IMR-90 (cell line): ENCODE results near the gene SYNE1. TPM values are rescaled to one million over a fixed set of nuclear protein-coding genes. Genes with fewer than 3 reads are reported as not detected.

ENCODE experiments used
- ATAC-seq: fragments of 200-7000 bp; cut with Tn5 transposase; 2 replicates; pipeline ENCODE4 v1.9.1; 2020; ENCODE audit warnings: low read depth, mild to moderate bottlenecking, moderate library complexity
- BruUV-seq: library from RNA; stranded (reverse); fragments of 400-500 nt; replicated peaks from 2 replicates; lab custom pipeline; 2021; lab: Mats Ljungman, UMichigan
- CTCF ChIA-PET: fragments of 300-600 bp; formaldehyde crosslinking; extraction: SDS; loops from one replicate; lab custom pipeline; 2021; ENCODE audit warnings: antibody characterized with exemption; lab: Yijun Ruan, JAX
- POLR2A ChIA-PET: fragments of 300-600 bp; sonication (Branson Sonifier 250); formaldehyde crosslinking; loops from one replicate; lab custom pipeline; 2022; ENCODE audit warnings: antibody characterized with exemption; ENCODE audit not compliant: unreplicated experiment; lab: Charles Lee
- DNase-seq: peaks from one replicate; pipeline ENCODE4 v3.0.0; 2013
- H2AFZ ChIP-seq: replicated peaks from 2 replicates; pipeline ENCODE3; 2013; ENCODE audit warnings: low read length, mild to moderate bottlenecking; ENCODE audit not compliant: poor library complexity
- H2AK5ac ChIP-seq: 2 replicates; pipeline ENCODE4 v1.6.1; 2013; ENCODE audit warnings: low read depth, low read length, inconsistent platforms
- H2AK9ac ChIP-seq: replicated peaks from 2 replicates; pipeline ENCODE3; 2013; ENCODE audit warnings: mild to moderate bottlenecking, low read depth, low read length, moderate library complexity; ENCODE audit not compliant: poor library complexity
- H2BK120ac ChIP-seq: 2 replicates; pipeline ENCODE4 v1.6.1; 2013; ENCODE audit warnings: low read depth, low read length, inconsistent platforms
- H2BK15ac ChIP-seq: 3 replicates; pipeline ENCODE4 v1.6.1; 2013; ENCODE audit warnings: low read depth, low read length, inconsistent platforms
- H2BK20ac ChIP-seq: 2 replicates; pipeline ENCODE4 v1.6.1; 2013; ENCODE audit warnings: low read depth, mild to moderate bottlenecking, inconsistent platforms, low read length, moderate library complexity
- H2BK5ac ChIP-seq: 2 replicates; pipeline ENCODE4 v1.6.1; 2013; ENCODE audit warnings: mild to moderate bottlenecking, low read depth, low read length, inconsistent platforms; ENCODE audit not compliant: poor library complexity, severe bottlenecking
- H3K14ac ChIP-seq: replicated peaks from 2 replicates; pipeline ENCODE4 v1.6.1; 2013; ENCODE audit warnings: low read depth, low read length, inconsistent platforms
- H3K18ac ChIP-seq: 2 replicates; pipeline ENCODE4 v1.6.1; 2013; ENCODE audit warnings: low read depth, low read length, control low read depth
- H3K23ac ChIP-seq: 2 replicates; pipeline ENCODE4 v1.6.1; 2013; ENCODE audit warnings: low read depth, low read length, inconsistent platforms
- H3K27ac ChIP-seq: 2 replicates; pipeline ENCODE4 v1.5.1; 2013; ENCODE audit warnings: mild to moderate bottlenecking, control low read depth, low read length; ENCODE audit not compliant: insufficient read depth
- H3K27me3 ChIP-seq: 2 replicates; pipeline ENCODE4 v1.6.1; 2013; ENCODE audit warnings: low read length; ENCODE audit not compliant: control insufficient read depth, insufficient read depth
- H3K36me3 ChIP-seq: 2 replicates; pipeline ENCODE4 v1.6.1; 2013; ENCODE audit warnings: low read length, mixed read lengths; ENCODE audit not compliant: control insufficient read depth, insufficient read depth
- H3K4ac ChIP-seq: 2 replicates; pipeline ENCODE4 v1.6.1; 2013; ENCODE audit warnings: low read depth, low read length, inconsistent platforms
- H3K4me1 ChIP-seq: 2 replicates; pipeline ENCODE4 v1.6.1; 2013; ENCODE audit warnings: low read length, mixed read lengths; ENCODE audit not compliant: control insufficient read depth, insufficient read depth
- H3K4me2 ChIP-seq: 2 replicates; pipeline ENCODE4 v1.6.1; 2013; ENCODE audit warnings: low read depth, mild to moderate bottlenecking, control low read depth, low read length, moderate library complexity
- H3K4me3 ChIP-seq: 2 replicates; pipeline ENCODE4 v1.5.1; 2013; ENCODE audit warnings: low read depth, mild to moderate bottlenecking, control low read depth, low read length, moderate library complexity; ENCODE audit not compliant: insufficient read depth
- H3K56ac ChIP-seq: 2 replicates; pipeline ENCODE4 v1.6.1; 2013; ENCODE audit warnings: low read length, inconsistent platforms; ENCODE audit not compliant: insufficient read depth; ENCODE audit errors: extremely low read depth
- H3K79me1 ChIP-seq, 2 experiments: 2 replicates each; pipeline ENCODE4 v1.6.1; 2013; ENCODE audit warnings: low read length in 2 of 2, inconsistent platforms in 1 of 2, low read depth in 1 of 2
- H3K9ac ChIP-seq: 2 replicates; pipeline ENCODE4 v1.6.1; 2013; ENCODE audit warnings: low read depth, low read length, control low read depth
- H3K9me1 ChIP-seq: 2 replicates; pipeline ENCODE4 v1.6.1; 2013; ENCODE audit warnings: low read length, inconsistent platforms; ENCODE audit not compliant: insufficient read depth
- H3K9me3 ChIP-seq: 2 replicates; pipeline ENCODE4 v1.6.1; 2013; ENCODE audit warnings: low read length; ENCODE audit not compliant: control insufficient read depth, insufficient read depth
- H4K20me1 ChIP-seq: 2 replicates; pipeline ENCODE4 v1.6.1; 2013; ENCODE audit warnings: low read length, inconsistent platforms; ENCODE audit not compliant: insufficient read depth
- H4K5ac ChIP-seq: 2 replicates; pipeline ENCODE4 v1.6.1; 2013; ENCODE audit warnings: mild to moderate bottlenecking, low read depth, low read length, control low read depth
- H4K8ac ChIP-seq, 2 experiments: 2 replicates each; pipeline ENCODE4 v1.6.1; 2013; ENCODE audit warnings: low read depth in 2 of 2, low read length in 2 of 2, control low read depth in 1 of 2, inconsistent platforms in 1 of 2
- H4K91ac ChIP-seq: 2 replicates; pipeline ENCODE4 v1.6.1; 2013; ENCODE audit warnings: low read depth, low read length, inconsistent platforms; ENCODE audit not compliant: insufficient read depth
- MAFK ChIP-seq: IDR thresholded peaks from 2 replicates; pipeline ENCODE4 v1.6.1; 2012; ENCODE audit warnings: low read depth, low read length, improper control_type of control experiment
- POLR2A ChIP-seq: IDR thresholded peaks from 2 replicates; pipeline ENCODE4 v1.6.1; 2012; ENCODE audit warnings: mild to moderate bottlenecking, low read depth, low read length
- RFX5 ChIP-seq: IDR thresholded peaks from 2 replicates; pipeline ENCODE4 v1.8.0; 2012; ENCODE audit warnings: low read depth, mild to moderate bottlenecking, low read length, moderate library complexity
- SMC3 ChIP-seq: fragments of 150-350 bp; IDR thresholded peaks from 2 replicates; pipeline ENCODE4 v1.6.1; 2016; ENCODE audit warnings: low read depth, mild to moderate bottlenecking, antibody characterized with exemption, low read length, moderate library complexity
- WGBS, 2 experiments: methylation state at CpG; one replicate each; pipeline versions ENCODE4 v1.1.5 to v1.1.7; 2013; ENCODE audit warnings: missing lambda C conversion rate in 2 of 2; ENCODE audit not compliant: insufficient read length in 1 of 2; ENCODE audit errors: extremely low coverage in 2 of 2; 5-methylcytosine and 5-hydroxymethylcytosine counted together
- dilution Hi-C: fragments of 300-500 bp; cut with HindIII; formaldehyde crosslinking; loops from one replicate; pipeline ENCODE4 v1.14.3; 2018; ENCODE audit warnings: low sequenced_read_pairs; ENCODE audit not compliant: unreplicated experiment
- in situ Hi-C: fragments of 300-500 bp; cut with MboI; formaldehyde crosslinking; loops from 3 replicates; pipeline ENCODE4 v1.14.3; 2019; ENCODE audit warnings: low sequenced_read_pairs, inconsistent platforms, mixed read lengths
- intact Hi-C: fragments of 100-400 bp; cut with micrococcal nuclease; formaldehyde crosslinking; loops from 2 replicates; pipeline ENCODE4 v1.10.0; 2022
- polyA plus RNA-seq, 3 experiments: library from polyadenylated mRNA; depleted of rRNA; stranded (reverse); fragments of >200 nt; gene quantifications; 2 replicates each; pipeline ENCODE4 v1.2.3, GENCODE V29; 2012; ENCODE audit warnings: low replicate concordance in 1 of 3
- total RNA-seq: library from RNA; depleted of rRNA; stranded (reverse); fragments of >200 nt; gene quantifications from 2 replicates; pipeline ENCODE4 v1.2.3, GENCODE V29; 2012
- TF ChIP-seq, protein P1 (sequence below): fragments of 150-350 bp; IDR thresholded peaks from 2 replicates; pipeline ENCODE4 v1.6.1; 2017; ENCODE audit warnings: mild to moderate bottlenecking, antibody characterized with exemption, low read length, low read depth

Gene SYNE1
- total and polyA plus RNA-seq, 2 of the 4 experiments (the other 2 are of a cell fraction) = 34.1 to 159 TPM

DNA sequence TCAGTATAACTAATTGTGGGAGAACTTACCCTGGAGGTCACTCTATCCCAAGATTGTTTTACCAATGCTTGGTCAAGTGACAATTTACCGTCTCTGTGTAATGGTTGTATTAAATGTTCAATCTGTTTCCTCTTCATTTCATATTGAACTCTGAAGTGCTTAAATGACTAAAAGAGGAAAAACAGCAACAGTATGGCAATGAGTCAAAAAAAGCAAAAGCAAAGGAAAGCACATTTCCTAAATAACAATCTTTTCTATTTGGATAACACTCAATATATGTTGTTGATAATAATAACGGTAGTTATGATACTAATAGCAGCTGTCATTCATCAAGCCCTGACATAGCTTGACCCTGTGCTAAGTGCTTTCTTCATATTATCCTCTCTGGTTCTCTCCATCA is 152.4 kb downstream of the SYNE1 start:
- Histone ChIP-seq H3K9ac (no peak overlapping the region), H2AK5ac (no peak overlapping the region), H2BK5ac (no peak overlapping the region), H2BK15ac (no peak overlapping the region), H3K9me3 (no peaks in the 10 kb centered on the region), H3K23ac (no peak overlapping the region), H3K4me3 (no peak overlapping the region), H3K4me1 (no peaks in the 10 kb centered on the region), H4K91ac (no peak overlapping the region), H3K4me2 (no peak overlapping the region), H3K9me1 (no peaks in the 10 kb centered on the region), H4K20me1 (no peaks in the 10 kb centered on the region), H2AK9ac (no peak overlapping the region), H4K5ac (no peak overlapping the region), H3K4ac (no peak overlapping the region), H3K14ac (no peak overlapping the region), H3K27ac (no peak overlapping the region), H3K18ac (no peak overlapping the region), H3K79me1 (peaks cover 0 to 7% of the 10 kb centered on the region in 2 experiments; a peak in 2 of 4 replicates), H2BK120ac (no peak overlapping the region), H2AFZ (no peak overlapping the region), H2BK20ac (no peak overlapping the region), H3K56ac (no peak overlapping the region), H3K36me3 (peaks cover 6% of the 10 kb centered on the region; the same call in 1 of the 2 replicates), H3K27me3 (no peaks in the 10 kb centered on the region), H4K8ac (no peak overlapping the region)
- no peak for TF ChIP-seq SMC3
- no peak for TF ChIP-seq RFX5
- TF ChIP-seq POLR2A = no peak
- no peak for TF ChIP-seq MAFK
- TF ChIP-seq, protein P1, sequence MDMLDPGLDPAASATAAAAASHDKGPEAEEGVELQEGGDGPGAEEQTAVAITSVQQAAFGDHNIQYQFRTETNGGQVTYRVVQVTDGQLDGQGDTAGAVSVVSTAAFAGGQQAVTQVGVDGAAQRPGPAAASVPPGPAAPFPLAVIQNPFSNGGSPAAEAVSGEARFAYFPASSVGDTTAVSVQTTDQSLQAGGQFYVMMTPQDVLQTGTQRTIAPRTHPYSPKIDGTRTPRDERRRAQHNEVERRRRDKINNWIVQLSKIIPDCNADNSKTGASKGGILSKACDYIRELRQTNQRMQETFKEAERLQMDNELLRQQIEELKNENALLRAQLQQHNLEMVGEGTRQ = no peak
- intact Hi-C loops (loop anchor here (1.0 to 10.0 kb wide), 4 partner anchors 104 to 460 kb away; no protein-coding TSS in a partner anchor), in situ Hi-C loops (loop anchor here (10.0 kb wide), 1 partner anchor 180 kb away; no protein-coding TSS in a partner anchor), dilution Hi-C loops (no loop called here)
- ATAC-seq (no peak), DNase-seq (no peak)
- CTCF ChIA-PET = interaction anchor here (1.1 to 2.1 kb wide), 6 partner anchors 13 to 186 kb away, joined by 4 to 20 read pairs (median 6); no protein-coding TSS in a partner anchor
- no TSS peak for BruUV-seq
- POLR2A ChIA-PET = no interaction called here
- WGBS, 2 experiments = no CpG with 5 or more reads among the region's 2 CpGs
